ENCODE measurements around the gene APLNR. TPM values are rescaled to one million over a fixed set of nuclear protein-coding genes. Genes with fewer than 3 reads are reported as not detected.

Gene APLNR
- total and polyA plus RNA-seq, 2 of the 4 experiments (the other 2 are of a cell fraction): not detected

- DNase-seq: no peak
- CTCF ChIA-PET: interaction anchor here (1.2 kb wide), 1 partner anchor 10 kb away, joined by 4 read pairs; no protein-coding TSS in a partner anchor
- H3K4me3 ChIP-seq (ENCODE audit: insufficient read depth, low read depth, low read length): no peak overlapping the region
- no peak overlapping the region for H2BK120ac ChIP-seq (ENCODE audit: low read depth, low read length)
- no peak overlapping the region for H2AFZ ChIP-seq (replicated peaks; ENCODE audit: low read length, poor library complexity)
- H4K5ac ChIP-seq (ENCODE audit: low read depth, low read length): no peak overlapping the region
- H2AK5ac ChIP-seq (ENCODE audit: low read depth, low read length): no peak overlapping the region
- H4K8ac ChIP-seq (ENCODE audit: low read depth in 2 of 2, low read length in 2 of 2): no peak overlapping the region
- POLR2A ChIA-PET (ENCODE audit: unreplicated experiment): no interaction called here
- H3K79me1 ChIP-seq (ENCODE audit: low read depth in 1 of 2, low read length in 2 of 2): no peaks in the 10 kb centered on the region
- H3K27ac ChIP-seq (ENCODE audit: insufficient read depth, low read length): no peak overlapping the region
- no peaks in the 10 kb centered on the region for H4K20me1 ChIP-seq (ENCODE audit: insufficient read depth, low read length)
- no peak overlapping the region for H3K4ac ChIP-seq (ENCODE audit: low read depth, low read length)
- no peaks in the 10 kb centered on the region for H3K9me3 ChIP-seq (ENCODE audit: control insufficient read depth, insufficient read depth, low read length)
- no peak overlapping the region for H3K4me2 ChIP-seq (ENCODE audit: low read depth, low read length)
- H3K56ac ChIP-seq (ENCODE audit: extremely low read depth, insufficient read depth, low read length): no peak overlapping the region
- H2BK15ac ChIP-seq (ENCODE audit: low read depth, low read length): no peak overlapping the region
- H3K4me1 ChIP-seq (ENCODE audit: control insufficient read depth, insufficient read depth, low read length): no peaks in the 10 kb centered on the region
- no peak overlapping the region for H3K14ac ChIP-seq (replicated peaks; ENCODE audit: low read depth, low read length)
- intact Hi-C loops (cut with micrococcal nuclease) (no loop called here), in situ Hi-C loops (cut with MboI; ENCODE audit: low sequenced_read_pairs) (loop anchor here (5.0 kb wide), 1 partner anchor 108 kb away; no protein-coding TSS in a partner anchor), dilution Hi-C loops (cut with HindIII; ENCODE audit: low sequenced_read_pairs, unreplicated experiment) (no loop called here)
- no peak for ATAC-seq (ENCODE audit: low read depth)
- H3K9ac ChIP-seq (ENCODE audit: low read depth, low read length): no peak overlapping the region
- BruUV-seq (replicated peaks): no TSS peak
- H2AK9ac ChIP-seq (replicated peaks; ENCODE audit: low read depth, low read length, poor library complexity): no peak overlapping the region
- H4K91ac ChIP-seq (ENCODE audit: insufficient read depth, low read depth, low read length): no peak overlapping the region
- H3K27me3 ChIP-seq (ENCODE audit: control insufficient read depth, insufficient read depth, low read length): peaks cover 38% of the 10 kb centered on the region
- H2BK20ac ChIP-seq (ENCODE audit: low read depth, low read length): no peak overlapping the region
- no peak overlapping the region for H3K23ac ChIP-seq (ENCODE audit: low read depth, low read length)
- TF ChIP-seq, protein P1, sequence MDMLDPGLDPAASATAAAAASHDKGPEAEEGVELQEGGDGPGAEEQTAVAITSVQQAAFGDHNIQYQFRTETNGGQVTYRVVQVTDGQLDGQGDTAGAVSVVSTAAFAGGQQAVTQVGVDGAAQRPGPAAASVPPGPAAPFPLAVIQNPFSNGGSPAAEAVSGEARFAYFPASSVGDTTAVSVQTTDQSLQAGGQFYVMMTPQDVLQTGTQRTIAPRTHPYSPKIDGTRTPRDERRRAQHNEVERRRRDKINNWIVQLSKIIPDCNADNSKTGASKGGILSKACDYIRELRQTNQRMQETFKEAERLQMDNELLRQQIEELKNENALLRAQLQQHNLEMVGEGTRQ (IDR thresholded peaks at IDR 0.05; ENCODE audit: low read depth, low read length): no peak
- TF ChIP-seq MAFK (IDR thresholded peaks at IDR 0.05; ENCODE audit: low read depth, low read length) (no peak), CEBPB (IDR thresholded peaks at IDR 0.05; ENCODE audit: low read depth, low read length) (no peak), BHLHE40 (IDR thresholded peaks at IDR 0.05; ENCODE audit: low read depth, low read length) (no peak), CHD1 (IDR thresholded peaks at IDR 0.05; ENCODE audit: low read depth, low read length) (no peak), NFE2L2 (IDR thresholded peaks at IDR 0.05; ENCODE audit: low read depth, low read length) (no peak), CTCF (conservative IDR thresholded peaks at IDR 0.05; ENCODE audit: low read depth, low read length) (no peak), MAZ (IDR thresholded peaks at IDR 0.05; ENCODE audit: borderline replicate concordance, low read depth, low read length) (no peak), RFX5 (IDR thresholded peaks at IDR 0.05; ENCODE audit: low read depth, low read length) (no peak), POLR2A (IDR thresholded peaks at IDR 0.05; ENCODE audit: low read depth, low read length) (no peak), FOS (IDR thresholded peaks at IDR 0.05; ENCODE audit: low read depth, low read length) (no peak), RCOR1 (IDR thresholded peaks at IDR 0.05; ENCODE audit: insufficient replicate concordance, low read length) (no peak), ELK1 (IDR thresholded peaks at IDR 0.05; ENCODE audit: borderline replicate concordance, low read depth, low read length) (no peak), RAD21 (IDR thresholded peaks at IDR 0.05; ENCODE audit: low read length) (no peak), MXI1 (IDR thresholded peaks at IDR 0.05; ENCODE audit: borderline replicate concordance, low read depth, low read length) (no peak), SMC3 (IDR thresholded peaks at IDR 0.05; ENCODE audit: low read depth, low read length) (no peak)
- H3K18ac ChIP-seq (ENCODE audit: low read depth, low read length): no peak overlapping the region
- WGBS, 2 experiments (ENCODE audit: extremely low coverage in 2 of 2, insufficient read length in 1 of 2): no CpG with 5 or more reads among the region's 2 CpGs
- peaks cover 2% of the 10 kb centered on the region; the same call in 1 of the 2 replicates for H3K9me1 ChIP-seq (ENCODE audit: insufficient read depth, low read length)
- no peak overlapping the region for H2BK5ac ChIP-seq (ENCODE audit: low read depth, low read length, poor library complexity, severe bottlenecking)
- H3K36me3 ChIP-seq (ENCODE audit: control insufficient read depth, insufficient read depth, low read length): no peaks in the 10 kb centered on the region
Observed at GRCh38 chr11:57240007-57240406, 3.0 kb upstream of the APLNR start.

Data from IMR-90 (cell line).